ENCODE results near the gene AGPAT3.

AGPAT3 gene

GRCh38 chr21:43958364-43959158, 93.5 kb downstream of the AGPAT3 start:
- DNase-seq: no peak

DNA sequence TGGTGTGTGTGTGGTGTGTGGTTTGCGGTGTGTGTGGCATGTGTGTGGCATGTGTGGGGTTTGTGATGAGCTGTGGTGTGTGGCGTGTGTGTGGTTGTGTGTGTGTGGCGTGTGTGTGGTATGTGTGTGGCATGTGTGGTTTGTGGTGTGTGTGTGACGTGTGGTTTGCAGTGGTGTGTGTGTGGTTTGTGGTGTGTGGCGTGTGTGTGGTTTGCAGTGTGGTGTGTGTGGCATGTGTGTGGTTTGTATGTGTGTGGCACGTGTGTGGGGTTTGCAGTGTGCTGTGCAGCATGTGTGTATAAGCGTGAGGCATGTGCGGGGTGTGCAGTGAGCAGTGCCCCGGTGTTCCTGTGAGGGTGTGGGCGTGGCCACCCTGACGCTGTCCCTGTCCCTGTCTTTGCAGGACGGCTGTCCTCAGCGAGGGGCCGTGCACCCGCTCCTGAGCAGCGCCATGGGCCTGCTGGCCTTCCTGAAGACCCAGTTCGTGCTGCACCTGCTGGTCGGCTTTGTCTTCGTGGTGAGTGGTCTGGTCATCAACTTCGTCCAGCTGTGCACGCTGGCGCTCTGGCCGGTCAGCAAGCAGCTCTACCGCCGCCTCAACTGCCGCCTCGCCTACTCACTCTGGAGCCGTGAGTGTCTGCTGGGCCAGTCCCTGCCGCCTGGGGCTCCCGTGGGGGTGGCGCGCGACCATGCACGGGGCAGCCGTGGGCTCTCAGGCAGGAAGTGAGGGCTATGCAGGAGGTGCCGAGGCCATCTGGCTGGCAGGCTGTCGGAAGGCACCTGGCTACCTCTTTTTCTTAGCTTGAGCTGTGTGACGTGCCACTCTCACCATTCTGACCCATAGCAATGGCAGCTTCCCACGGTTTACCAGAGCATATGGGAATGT, 94.5 kb downstream of the AGPAT3 start:
- DNase-seq: no peak

GRCh38 chr21:43961382-43961909, 96.4 kb downstream of the AGPAT3 start:
- no peak for DNase-seq

DNA sequence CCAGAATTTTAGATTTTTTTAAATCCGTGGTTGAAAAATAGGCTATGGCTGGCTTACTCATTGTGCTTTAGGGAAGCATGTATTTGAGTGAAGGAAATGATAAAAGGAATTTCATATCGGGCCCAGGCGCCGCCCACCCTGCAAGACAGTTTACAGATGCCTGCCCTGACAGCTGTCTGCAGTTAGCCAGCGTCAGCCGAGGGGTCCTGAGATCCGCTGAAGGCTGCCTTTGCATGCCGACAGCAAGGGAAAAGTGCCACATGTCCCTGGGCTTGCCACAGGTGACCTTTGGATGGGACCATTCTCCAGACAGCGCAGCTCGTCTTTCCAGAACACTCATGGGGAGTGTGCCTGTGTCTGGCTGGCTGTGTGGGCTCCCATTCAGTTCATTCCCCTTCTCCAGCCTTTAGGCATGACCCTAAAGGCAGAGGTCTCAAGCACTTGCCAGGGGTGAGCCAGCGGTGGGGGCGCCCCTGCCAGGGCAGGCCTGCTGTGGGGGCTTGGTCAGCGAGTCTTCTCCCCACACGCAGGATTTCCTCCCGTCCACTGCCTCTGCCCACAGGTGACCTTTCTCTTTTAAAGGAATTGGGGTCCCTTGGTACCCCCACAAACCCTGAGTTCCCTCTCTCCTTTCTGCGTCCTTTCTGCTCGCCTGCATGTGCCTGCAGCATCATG, 101.0 kb downstream of the AGPAT3 start:
- no peak for DNase-seq

DNA sequence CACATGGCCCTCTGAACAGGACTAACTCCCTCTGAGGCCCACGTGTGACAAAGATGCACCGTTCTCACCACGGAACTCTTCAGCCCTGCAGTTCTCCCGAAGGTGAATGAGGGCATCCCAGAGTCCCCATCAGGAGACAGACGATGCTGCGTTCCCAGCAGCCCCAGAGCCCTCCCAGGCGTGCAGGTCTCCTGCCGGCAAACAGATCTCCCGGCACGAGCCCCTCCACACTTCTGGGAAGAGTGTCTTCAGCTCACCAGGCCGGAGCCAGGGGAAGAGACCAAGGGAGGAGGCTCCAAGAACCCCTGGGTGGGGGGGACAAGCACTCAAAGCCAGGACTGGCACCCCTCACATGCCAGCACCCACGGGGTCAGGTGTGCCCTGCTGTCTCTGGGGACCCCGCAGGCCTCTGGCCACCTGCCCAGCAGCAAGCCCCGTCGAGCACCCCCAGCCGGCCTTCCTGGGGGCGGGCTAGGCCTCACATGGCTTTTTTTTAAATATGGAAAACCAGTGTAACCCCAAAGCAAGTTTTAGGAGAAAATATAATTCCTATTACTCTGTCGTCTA, 102.0 kb downstream of the AGPAT3 start:
- no peak for DNase-seq

DNA sequence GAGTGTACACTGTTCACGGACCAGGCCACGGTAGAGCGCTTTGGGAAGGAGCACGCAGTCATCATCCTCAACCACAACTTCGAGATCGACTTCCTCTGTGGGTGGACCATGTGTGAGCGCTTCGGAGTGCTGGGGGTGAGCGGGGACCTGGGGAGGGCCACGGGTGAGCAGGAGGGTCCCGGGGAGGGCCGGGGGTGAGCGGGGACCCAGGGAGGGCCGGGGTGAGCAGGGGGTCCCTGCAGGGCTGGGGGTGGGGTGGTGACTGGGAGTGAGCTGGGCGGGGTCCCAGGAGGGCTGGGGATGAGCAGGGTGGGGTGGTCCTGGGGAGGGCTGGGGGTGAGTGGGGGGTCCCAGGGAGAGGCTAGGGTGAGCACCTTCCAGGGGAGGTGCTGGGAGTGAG, 103.0 kb downstream of the AGPAT3 start:
- no peak for DNase-seq

GRCh38 chr21:43968410-43969114, 103.5 kb downstream of the AGPAT3 start:
- DNase-seq: no peak

GRCh38 chr21:43969115-43969444, 104.1 kb downstream of the AGPAT3 start:
- no peak for DNase-seq

GRCh38 chr21:43970551-43970950, 105.5 kb downstream of the AGPAT3 start:
- DNase-seq: no peak

- DNase-seq: no peak
These were observed 106.4 kb downstream of the AGPAT3 start for GRCh38 chr21:43971201-43971991.

DNA sequence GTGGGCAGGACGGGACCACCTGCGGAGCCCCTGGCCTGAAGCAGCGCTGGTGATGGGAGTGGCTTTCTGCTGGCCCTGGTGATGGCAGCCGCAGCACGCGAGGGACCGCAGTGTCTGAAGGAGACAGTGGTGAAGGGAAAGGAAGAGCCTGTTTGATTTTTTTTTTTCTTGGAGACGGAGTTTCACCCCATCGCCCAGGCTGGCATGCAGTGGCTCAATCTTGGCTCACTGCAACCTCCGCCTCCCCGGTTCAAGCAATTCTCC, 106.9 kb downstream of the AGPAT3 start:
- no peak for DNase-seq

GRCh38 chr21:43972850-43973633, 108.0 kb downstream of the AGPAT3 start:
- no peak for DNase-seq

GRCh38 chr21:43973634-43973955, 108.6 kb downstream of the AGPAT3 start:
- DNase-seq: no peak

DNA sequence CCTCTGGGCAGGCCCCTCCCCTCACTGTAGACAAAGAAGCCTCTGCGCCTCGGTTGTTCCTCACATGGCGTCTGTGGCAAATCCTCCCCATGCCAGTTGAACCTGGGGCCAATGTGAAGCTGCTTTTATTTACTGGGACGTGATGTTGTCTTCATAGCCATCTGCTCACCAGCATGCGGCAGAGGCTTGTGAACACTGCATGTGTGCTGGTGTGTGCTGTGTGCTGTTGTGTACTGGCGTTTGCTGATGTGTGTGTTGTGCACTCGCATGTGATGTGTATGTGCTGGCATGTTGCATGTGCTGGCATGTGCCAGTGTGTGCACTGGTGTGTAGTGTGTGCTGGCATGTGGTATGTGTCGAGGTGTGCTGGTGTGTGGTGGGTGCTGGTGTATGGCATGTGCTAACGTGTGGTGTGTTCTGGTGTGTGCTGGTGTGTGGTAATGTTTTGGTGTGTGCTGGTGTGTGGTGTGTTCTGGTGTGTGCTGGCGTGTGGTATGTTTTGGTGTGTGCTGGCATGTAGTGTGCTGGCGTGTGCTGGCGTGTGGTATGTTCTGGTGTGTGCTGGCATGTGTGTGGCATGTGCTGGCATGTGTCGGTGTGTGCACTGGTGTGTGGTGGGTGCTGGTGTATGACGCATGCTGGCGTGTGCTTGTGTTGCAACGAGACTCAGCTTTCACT, 109.9 kb downstream of the AGPAT3 start:
- DNase-seq: no peak

DNA sequence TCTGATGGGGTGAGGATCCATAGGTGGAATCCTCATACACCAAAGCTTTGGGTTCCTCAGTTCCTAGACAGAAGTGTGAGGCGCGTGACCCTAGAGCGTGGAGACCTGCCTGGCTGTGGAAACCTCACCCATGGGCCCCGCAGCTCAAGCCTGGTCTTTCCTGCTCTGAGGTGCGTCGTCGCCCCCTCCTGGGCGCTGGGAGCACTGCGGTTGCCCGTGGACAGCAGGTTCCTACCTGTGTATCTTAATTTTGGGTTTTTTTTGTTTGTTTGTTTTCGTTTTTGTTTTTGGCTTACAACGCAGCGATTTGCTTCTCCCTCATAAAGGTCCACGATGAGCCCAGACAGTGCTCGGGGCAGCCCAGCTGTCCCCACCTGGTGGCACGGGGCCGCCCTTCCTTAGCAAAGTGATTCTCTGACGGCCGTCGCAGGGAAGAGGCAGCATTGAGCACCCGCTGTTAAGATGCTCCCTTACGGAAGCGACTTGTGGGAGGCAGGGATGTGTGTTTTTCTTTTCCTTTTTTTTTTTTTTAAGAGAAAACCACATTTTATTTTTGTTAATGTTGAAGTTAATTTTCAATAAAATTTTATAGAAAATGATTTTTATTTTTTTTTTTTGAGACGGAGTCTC, 110.6 kb downstream of the AGPAT3 start:
- DNase-seq: peak; percentile 87

DNA sequence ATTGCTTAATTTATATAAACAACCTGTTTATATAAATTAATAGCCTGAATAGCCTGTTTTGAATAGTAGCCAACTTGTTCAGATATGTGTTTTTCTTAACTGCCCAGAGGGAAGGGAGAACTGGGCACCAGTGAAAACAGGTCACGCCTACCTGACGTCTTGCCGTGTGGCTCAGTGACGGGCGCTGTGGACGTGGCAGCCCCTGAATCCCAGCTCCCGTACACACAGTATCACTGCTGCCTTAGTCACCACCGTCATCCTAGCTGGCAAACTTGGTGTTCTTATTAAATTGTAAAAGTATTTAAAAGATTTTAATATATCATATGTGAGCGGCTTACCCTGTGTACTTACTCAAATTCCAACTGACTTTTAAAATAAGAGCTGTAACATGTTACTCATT, 111.6 kb downstream of the AGPAT3 start:
- no peak for DNase-seq

DNA sequence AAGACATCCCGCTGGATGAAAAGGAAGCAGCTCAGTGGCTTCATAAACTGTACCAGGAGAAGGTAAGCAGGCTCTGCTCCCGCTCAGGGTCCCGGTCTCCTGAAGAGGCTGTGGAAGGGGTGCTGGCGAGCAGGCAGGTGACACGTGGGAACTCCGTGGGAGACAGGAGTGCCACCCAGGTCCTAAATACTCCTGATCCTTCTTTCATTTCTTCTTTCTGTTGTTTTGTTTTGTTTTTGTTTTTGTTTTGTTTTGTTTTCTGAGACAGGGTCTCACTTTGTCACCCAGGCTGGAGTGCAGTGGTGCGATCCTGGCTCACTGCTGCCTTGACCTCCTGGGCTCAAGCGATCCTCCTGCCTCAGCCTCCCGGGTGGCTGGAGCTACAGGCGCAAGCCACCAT, 113.0 kb downstream of the AGPAT3 start:
- DNase-seq: no peak

- no peak for DNase-seq
These were observed 114.6 kb downstream of the AGPAT3 start for GRCh38 chr21:43979654-43980053.

DNA sequence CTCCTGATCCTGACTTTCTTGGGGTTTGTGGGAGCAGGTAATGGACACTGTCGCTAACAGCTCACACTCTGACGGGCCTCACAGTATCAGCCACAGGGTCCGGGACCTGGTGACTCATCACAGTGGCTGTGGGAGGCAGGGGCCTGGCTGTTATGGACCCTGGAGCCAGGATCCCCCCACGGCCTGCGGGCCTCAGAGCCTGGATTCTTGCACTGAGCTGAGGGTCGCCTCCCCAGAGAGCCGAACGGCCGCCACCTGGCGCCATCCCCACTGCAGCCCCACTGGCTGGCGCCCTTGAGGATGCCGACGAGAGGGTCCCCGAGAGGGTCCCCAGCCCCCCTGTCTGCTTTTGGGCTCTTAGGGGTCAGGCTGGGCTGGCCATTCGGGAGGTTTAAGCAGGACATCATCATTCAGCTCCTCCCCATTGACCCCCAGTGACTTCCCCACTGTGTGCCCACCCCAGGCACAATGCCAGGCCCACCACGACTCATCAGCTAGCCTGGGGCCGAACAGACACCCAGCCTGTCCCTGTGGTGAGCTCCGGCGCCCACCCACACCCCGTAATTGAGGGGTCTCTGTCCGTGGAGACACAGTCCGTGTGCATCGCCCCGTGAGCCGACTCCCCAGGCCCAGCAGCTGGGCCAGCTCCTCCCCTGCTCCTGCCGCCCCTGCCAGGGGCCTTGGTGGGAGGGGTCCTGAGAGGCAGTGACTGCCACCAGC, 116.3 kb downstream of the AGPAT3 start:
- no peak for DNase-seq

- DNase-seq: no peak
These were observed 116.8 kb downstream of the AGPAT3 start for GRCh38 chr21:43981871-43982210.

Data from right forelimb (tissue), 1 donor.